GM21723 (cell line): ENCODE data around the gene DDR1.
A peak's percentile ranks its signal among the peaks of the same experiment; 100 is the strongest.
"Not testable (repeated sequence)": the region's sequence is repeated elsewhere in the genome, so short reads cannot be mapped to it uniquely, and the experiment has no call there.

Experiments
- ATAC-seq: cut with Tn5 transposase; IDR thresholded peaks from one replicate; pipeline ENCODE4 v1.9.1; 2021; ENCODE audit warnings: mild to moderate bottlenecking, moderate library complexity; ENCODE audit not compliant: unreplicated experiment

DDR1 gene

DNA sequence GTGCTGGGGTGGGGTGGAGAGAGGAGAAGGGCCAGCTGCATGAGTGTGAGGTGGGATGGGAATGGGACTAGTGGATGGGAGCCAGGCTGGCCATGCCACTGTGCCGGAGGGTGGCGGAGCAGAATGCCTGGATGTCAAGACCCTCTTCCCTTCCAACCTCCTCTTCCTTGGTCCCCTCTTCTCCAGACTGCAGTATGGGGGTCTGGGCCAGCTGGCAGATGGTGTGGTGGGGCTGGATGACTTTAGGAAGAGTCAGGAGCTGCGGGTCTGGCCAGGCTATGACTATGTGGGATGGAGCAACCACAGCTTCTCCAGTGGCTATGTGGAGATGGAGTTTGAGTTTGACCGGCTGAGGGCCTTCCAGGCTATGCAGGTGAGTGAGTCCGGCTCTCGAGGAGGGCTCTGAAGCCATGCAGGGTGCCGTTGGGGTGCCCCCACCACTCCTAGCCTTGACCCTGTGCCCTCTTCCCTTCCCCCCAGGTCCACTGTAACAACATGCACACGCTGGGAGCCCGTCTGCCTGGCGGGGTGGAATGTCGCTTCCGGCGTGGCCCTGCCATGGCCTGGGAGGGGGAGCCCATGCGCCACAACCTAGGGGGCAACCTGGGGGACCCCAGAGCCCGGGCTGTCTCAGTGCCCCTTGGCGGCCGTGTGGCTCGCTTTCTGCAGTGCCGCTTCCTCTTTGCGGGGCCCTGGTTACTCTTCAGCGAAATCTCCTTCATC is 7.7 kb downstream of the DDR1 start:
- no peak for ATAC-seq

GRCh38 chr6:30893001-30893591 is 8.8 kb downstream of the DDR1 start:
- ATAC-seq: no peak

- no peak for ATAC-seq
Observed at GRCh38 chr6:30893666-30894065, 9.3 kb downstream of the DDR1 start.

DNA sequence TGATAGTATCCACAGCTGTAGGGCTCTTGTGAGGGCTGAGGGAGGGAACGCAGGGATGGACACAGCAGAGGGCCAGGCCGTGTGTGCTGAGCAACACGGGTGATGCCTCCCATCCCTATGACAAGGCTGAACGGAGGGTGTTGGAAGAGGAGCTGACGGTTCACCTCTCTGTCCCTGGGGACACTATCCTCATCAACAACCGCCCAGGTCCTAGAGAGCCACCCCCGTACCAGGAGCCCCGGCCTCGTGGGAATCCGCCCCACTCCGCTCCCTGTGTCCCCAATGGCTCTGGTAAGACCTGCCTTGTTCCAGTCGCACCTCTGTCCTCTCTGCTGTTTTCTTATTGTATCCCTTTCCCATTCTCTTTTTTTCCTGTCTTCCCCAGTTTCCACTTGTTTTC is 10.1 kb downstream of the DDR1 start:
- ATAC-seq: no peak

- no peak for ATAC-seq
Observed at GRCh38 chr6:30894935-30895334, 10.6 kb downstream of the DDR1 start.

- no peak for ATAC-seq
Observed at GRCh38 chr6:30895343-30895742, 11.0 kb downstream of the DDR1 start.

DNA sequence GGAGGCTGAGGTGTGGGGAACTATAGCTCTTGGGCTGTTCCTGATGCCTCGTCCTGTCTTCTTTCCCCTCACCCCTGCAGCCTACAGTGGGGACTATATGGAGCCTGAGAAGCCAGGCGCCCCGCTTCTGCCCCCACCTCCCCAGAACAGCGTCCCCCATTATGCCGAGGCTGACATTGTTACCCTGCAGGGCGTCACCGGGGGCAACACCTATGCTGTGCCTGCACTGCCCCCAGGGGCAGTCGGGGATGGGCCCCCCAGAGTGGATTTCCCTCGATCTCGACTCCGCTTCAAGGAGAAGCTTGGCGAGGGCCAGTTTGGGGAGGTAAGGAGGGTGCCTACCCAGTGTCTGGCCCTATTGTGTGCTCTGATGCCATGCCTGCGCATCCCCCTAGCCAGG is 12.2 kb downstream of the DDR1 start:
- ATAC-seq: no peak

DNA sequence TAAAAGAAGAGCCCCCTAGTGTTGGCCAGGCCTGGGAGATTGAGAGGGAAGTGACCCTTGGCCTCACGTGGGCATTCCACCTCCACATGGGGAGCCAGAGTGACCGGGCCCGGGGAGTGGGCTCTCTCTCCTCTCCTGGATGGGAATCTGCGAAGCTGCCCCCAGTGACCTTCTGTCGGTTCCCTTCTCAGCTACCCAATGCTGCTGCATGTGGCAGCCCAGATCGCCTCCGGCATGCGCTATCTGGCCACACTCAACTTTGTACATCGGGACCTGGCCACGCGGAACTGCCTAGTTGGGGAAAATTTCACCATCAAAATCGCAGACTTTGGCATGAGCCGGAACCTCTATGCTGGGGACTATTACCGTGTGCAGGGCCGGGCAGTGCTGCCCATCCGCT is 13.6 kb downstream of the DDR1 start:
- no peak for ATAC-seq

- ATAC-seq: no peak
Observed at GRCh38 chr6:30898750-30899360, 14.5 kb downstream of the DDR1 start.

DNA sequence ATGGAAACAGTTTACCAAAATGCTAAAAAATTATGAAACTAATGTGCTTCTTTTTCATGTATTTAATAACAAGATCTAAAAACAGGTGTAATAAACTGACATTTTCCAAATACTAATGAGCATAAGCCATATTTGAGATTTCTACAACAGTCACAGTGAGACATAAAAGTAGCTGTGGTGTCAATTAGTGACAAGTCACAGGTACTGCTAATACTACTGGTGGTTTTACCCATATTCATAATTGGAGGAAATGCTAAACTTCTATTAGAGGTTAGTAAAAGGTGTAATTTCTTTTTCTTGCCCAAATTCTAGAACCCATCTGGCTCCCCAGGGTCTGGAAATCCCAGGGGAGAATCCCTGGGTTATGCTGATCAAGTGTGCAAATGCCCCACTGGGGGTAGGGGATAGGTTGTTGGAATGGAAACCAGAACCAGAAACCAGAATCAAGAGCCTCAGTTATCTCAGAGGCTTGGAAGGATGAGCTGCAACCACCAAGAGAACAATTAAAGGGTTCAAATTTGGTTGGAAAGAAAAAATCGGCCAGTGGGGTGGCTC is 16.6 kb downstream of the DDR1 start:
- ATAC-seq: no peak

DNA sequence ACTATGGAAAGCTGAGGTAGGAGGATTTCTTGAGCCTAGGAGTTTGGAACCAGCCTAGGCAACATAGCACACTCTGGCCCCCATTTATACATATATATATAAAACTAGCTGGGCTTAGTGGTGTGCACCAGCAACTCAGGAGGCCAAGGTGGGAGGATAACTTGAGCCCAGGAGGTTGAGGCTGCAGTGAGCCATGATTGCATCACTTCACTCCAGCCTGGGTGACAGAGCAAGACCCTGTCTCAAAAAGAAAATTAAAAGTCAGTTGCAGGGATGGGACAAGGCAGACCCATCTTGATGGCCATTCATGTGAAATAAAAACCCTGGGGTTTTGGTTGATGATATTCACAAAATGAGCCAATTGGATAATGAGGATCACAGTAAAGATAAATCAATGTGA is 17.1 kb downstream of the DDR1 start:
- ATAC-seq: no peak

- not testable (repeated sequence) for ATAC-seq
Observed at GRCh38 chr6:30902196-30902595, 17.9 kb downstream of the DDR1 start.

DNA sequence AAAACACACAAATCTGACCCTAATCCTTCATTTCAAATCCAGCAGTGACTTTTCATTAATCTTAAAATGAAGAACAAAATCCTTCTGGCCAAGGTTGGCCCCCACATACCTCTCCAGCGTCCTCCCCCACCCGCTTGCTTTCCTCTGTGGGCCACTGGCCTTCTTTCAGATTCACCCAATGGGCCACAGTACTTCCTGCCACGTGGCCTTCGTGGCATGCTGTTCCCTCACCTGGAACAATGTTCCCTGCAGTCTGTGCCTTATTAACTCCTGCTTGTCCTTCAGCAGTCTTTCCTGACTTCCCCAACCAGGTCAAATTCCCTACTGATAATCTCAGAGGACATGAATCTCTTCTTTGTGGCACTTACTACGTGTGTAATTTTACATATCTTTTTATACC is 18.4 kb downstream of the DDR1 start:
- ATAC-seq: no peak

DNA sequence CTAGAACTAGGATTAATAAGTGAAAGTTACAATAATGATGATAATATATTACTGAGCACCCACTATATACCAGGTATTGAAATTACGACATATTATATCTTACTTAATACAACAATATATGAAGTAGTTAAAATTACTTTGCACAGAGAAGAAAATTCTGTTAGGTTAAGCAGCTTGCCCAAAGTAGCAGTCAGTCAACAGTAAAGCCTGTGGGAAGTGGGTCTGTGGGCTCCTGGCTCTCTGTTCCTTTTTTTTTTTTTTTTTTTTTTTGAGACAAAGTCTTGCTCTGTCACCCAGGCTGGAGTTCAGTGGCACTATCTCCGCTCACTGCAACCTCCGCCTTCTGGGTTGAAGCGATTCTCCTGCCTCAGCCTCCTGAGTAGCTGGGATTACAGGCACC is 18.9 kb downstream of the DDR1 start:
- no peak for ATAC-seq

- ATAC-seq: not testable (repeated sequence)
Observed at GRCh38 chr6:30907290-30907757, 23.0 kb downstream of the DDR1 start.

- ATAC-seq: peak; percentile 93
Observed at GRCh38 chr6:30907758-30908591, 23.7 kb downstream of the DDR1 start, which contains the start of gene GTF2H4. Gene GTF2H4, plus strand, starts transcription at chr6:30908207.

DNA sequence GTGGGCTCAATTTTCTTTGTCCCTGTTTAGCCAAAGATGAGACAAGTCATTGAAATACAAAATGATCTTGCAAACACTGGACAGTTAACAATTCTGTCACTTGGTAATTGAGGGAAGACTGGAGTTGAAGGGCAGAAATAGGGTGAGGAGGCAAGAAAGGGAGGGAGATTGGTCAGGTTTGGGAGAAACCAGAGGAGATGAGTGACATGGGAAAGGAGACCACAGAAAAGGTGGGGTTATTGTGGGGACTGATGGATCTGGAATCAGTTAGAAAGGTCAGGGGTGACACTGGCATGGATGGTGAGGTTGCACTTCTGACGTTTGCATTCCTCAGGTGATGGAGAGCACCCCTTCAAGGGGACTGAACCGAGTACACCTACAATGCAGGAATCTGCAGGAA is 24.4 kb downstream of the DDR1 start:
- ATAC-seq: no peak

GRCh38 chr6:30910473-30910872 is 26.2 kb downstream of the DDR1 start:
- ATAC-seq: not testable (repeated sequence)

DNA sequence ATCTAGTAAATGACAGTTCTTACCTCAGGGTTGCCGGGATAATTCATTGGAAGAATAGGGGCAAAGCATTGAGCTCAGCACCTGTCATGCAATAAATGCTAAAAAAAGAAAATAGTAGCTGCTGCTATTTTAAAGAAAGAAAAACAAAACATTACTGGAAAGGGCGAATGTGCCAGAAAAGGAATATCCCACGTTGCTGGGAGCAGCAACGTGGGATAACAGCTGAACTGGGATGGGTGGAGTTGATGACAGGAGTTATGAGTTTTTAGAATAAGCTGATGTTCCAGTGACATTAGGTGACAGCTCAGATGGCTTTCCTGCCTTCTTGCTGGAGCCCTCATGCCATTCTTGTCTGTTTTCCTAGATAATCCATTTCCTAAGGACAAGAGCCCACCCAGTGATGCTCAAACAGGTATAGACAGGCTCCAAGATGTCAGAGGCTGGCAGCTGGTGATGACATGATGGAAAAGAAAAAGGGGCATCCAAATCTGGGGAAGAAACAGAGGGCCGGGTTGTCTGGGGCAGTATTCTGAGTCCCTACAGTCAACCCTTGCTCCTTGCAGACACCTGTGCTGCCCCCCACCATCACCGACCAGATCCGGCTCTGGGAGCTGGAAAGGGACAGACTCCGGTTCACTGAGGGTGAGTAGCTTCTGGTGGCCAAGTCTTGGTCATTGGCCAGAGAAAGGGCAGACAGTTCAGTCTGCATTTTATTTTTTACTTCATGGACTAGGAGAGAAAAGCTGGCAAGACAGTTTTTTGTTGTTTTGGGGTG is 28.6 kb downstream of the DDR1 start:
- ATAC-seq: no peak

- ATAC-seq: peak; percentile 2
Observed at GRCh38 chr6:30913721-30914075, 29.4 kb downstream of the DDR1 start.
